Hippocampal formation (tissue), 2 donors: ENCODE measurements around the gene MAST4.
"Not testable (repeated sequence)": the region's sequence is repeated elsewhere in the genome, so short reads cannot be mapped to it uniquely, and the experiment has no call there.

ENCODE experiments used
- DNase-seq, 2 donors: peaks; one replicate each; lab custom pipeline; 2025; lab: John Stamatoyannopoulos, UW

MAST4 gene

GRCh38 chr5:67090040-67090439, 493.8 kb downstream of the MAST4 start:
- DNase-seq, result no peak

- DNase-seq, result no peak
These were observed 494.4 kb downstream of the MAST4 start for GRCh38 chr5:67090593-67090992.

GRCh38 chr5:67092535-67092934, 496.3 kb downstream of the MAST4 start:
- DNase-seq, result no peak

GRCh38 chr5:67093279-67093678, 497.1 kb downstream of the MAST4 start:
- DNase-seq, result no peak

- no peak for DNase-seq
These were observed 498.5 kb downstream of the MAST4 start for GRCh38 chr5:67094476-67095300.

GRCh38 chr5:67095346-67096171, 499.4 kb downstream of the MAST4 start:
- DNase-seq, result peak in 1 of 2 donors; percentile 28

GRCh38 chr5:67098656-67099055, 502.5 kb downstream of the MAST4 start:
- no peak for DNase-seq

GRCh38 chr5:67100301-67100700, 504.1 kb downstream of the MAST4 start:
- no peak for DNase-seq

GRCh38 chr5:67102708-67103107, 506.5 kb downstream of the MAST4 start:
- no peak for DNase-seq

GRCh38 chr5:67104859-67105258, 508.7 kb downstream of the MAST4 start:
- DNase-seq, result no peak

- DNase-seq, result no peak
These were observed 509.1 kb downstream of the MAST4 start for GRCh38 chr5:67105270-67105669.

- no peak for DNase-seq
These were observed 510.6 kb downstream of the MAST4 start for GRCh38 chr5:67106626-67107342.

GRCh38 chr5:67111779-67112178, 515.6 kb downstream of the MAST4 start:
- DNase-seq, result no peak

- no peak for DNase-seq
These were observed 519.1 kb downstream of the MAST4 start for GRCh38 chr5:67115246-67115645.

- DNase-seq, result no peak
These were observed 519.6 kb downstream of the MAST4 start for GRCh38 chr5:67115817-67116216.

- DNase-seq, result no peak
These were observed 521.9 kb downstream of the MAST4 start for GRCh38 chr5:67118050-67118620.

GRCh38 chr5:67119010-67119409, 522.8 kb downstream of the MAST4 start:
- DNase-seq, result no peak

- no peak for DNase-seq
These were observed 523.8 kb downstream of the MAST4 start for GRCh38 chr5:67120032-67120431.

- DNase-seq, result no peak
These were observed 527.6 kb downstream of the MAST4 start for GRCh38 chr5:67123819-67124218.

GRCh38 chr5:67124556-67124955, 528.4 kb downstream of the MAST4 start:
- no peak for DNase-seq

GRCh38 chr5:67127347-67127895, 531.2 kb downstream of the MAST4 start:
- not testable (repeated sequence) for DNase-seq

- DNase-seq, result no peak
These were observed 533.6 kb downstream of the MAST4 start for GRCh38 chr5:67129768-67130167.
